Measurements from ENCODE around the gene HELB.

HELB gene

DNA sequence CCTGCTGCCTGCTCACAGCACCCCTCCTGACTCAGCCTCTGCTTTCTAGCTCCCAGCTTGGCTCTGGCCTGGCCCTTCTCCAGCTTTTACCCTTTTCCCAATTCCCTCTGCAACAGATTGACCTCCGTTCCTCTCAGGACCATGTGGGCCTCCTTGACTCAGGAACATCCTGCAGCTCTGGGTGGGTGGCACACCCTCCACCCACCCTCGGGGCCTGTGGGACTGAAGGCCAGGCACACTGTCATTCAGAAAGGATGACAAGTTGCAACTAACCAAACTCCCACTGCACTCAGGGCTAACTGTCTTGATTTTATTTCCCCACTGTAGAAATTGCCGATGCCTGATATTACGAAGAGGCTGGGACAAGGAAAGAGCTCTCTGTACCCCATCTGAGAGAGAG, 59.4 kb downstream of the HELB start:
- no peak for ATAC-seq
- TF ChIP-seq, protein P1, sequence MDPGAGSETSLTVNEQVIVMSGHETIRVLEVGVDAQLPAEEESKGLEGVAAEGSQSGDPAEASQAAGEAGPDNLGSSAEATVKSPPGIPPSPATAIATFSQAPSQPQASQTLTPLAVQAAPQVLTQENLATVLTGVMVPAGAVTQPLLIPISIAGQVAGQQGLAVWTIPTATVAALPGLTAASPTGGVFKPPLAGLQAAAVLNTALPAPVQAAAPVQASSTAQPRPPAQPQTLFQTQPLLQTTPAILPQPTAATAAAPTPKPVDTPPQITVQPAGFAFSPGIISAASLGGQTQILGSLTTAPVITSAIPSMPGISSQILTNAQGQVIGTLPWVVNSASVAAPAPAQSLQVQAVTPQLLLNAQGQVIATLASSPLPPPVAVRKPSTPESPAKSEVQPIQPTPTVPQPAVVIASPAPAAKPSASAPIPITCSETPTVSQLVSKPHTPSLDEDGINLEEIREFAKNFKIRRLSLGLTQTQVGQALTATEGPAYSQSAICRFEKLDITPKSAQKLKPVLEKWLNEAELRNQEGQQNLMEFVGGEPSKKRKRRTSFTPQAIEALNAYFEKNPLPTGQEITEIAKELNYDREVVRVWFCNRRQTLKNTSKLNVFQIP (CRISPR knock-in tag; IDR thresholded peaks at IDR 0.05; ENCODE audit: borderline replicate concordance, low read depth) = no peak
- TF ChIP-seq TCF4 (CRISPR knock-in tag; IDR thresholded peaks at IDR 0.05; ENCODE audit: borderline replicate concordance) = no peak
- TF ChIP-seq, protein P2, sequence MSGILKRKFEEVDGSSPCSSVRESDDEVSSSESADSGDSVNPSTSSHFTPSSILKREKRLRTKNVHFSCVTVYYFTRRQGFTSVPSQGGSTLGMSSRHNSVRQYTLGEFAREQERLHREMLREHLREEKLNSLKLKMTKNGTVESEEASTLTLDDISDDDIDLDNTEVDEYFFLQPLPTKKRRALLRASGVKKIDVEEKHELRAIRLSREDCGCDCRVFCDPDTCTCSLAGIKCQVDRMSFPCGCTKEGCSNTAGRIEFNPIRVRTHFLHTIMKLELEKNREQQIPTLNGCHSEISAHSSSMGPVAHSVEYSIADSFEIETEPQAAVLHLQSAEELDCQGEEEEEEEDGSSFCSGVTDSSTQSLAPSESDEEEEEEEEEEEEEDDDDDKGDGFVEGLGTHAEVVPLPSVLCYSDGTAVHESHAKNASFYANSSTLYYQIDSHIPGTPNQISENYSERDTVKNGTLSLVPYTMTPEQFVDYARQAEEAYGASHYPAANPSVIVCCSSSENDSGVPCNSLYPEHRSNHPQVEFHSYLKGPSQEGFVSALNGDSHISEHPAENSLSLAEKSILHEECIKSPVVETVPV (CRISPR knock-in tag; IDR thresholded peaks at IDR 0.05) = no peak
- no peak for TF ChIP-seq RARB (CRISPR knock-in tag; IDR thresholded peaks at IDR 0.05)
- TF ChIP-seq ZFP30 (CRISPR knock-in tag; IDR thresholded peaks at IDR 0.05) = no peak
- no peak for TF ChIP-seq CSDC2 (CRISPR knock-in tag; IDR thresholded peaks at IDR 0.05)
- TF ChIP-seq OSR1 (CRISPR knock-in tag; IDR thresholded peaks at IDR 0.05) = no peak
- no peak for TF ChIP-seq PPARA (CRISPR knock-in tag; IDR thresholded peaks at IDR 0.05; ENCODE audit: borderline replicate concordance)
- no peak for TF ChIP-seq SNAI2 (CRISPR knock-in tag; IDR thresholded peaks at IDR 0.05)
- TF ChIP-seq, protein P3, sequence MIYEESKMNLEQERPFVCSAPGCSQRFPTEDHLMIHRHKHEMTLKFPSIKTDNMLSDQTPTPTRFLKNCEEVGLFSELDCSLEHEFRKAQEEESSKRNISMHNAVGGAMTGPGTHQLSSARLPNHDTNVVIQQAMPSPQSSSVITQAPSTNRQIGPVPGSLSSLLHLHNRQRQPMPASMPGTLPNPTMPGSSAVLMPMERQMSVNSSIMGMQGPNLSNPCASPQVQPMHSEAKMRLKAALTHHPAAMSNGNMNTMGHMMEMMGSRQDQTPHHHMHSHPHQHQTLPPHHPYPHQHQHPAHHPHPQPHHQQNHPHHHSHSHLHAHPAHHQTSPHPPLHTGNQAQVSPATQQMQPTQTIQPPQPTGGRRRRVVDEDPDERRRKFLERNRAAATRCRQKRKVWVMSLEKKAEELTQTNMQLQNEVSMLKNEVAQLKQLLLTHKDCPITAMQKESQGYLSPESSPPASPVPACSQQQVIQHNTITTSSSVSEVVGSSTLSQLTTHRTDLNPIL (CRISPR knock-in tag; IDR thresholded peaks at IDR 0.05; ENCODE audit: low read depth) = no peak
- TF ChIP-seq, protein P4, sequence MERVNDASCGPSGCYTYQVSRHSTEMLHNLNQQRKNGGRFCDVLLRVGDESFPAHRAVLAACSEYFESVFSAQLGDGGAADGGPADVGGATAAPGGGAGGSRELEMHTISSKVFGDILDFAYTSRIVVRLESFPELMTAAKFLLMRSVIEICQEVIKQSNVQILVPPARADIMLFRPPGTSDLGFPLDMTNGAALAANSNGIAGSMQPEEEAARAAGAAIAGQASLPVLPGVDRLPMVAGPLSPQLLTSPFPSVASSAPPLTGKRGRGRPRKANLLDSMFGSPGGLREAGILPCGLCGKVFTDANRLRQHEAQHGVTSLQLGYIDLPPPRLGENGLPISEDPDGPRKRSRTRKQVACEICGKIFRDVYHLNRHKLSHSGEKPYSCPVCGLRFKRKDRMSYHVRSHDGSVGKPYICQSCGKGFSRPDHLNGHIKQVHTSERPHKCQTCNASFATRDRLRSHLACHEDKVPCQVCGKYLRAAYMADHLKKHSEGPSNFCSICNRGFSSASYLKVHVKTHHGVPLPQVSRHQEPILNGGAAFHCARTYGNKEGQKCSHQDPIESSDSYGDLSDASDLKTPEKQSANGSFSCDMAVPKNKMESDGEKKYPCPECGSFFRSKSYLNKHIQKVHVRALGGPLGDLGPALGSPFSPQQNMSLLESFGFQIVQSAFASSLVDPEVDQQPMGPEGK (CRISPR knock-in tag; IDR thresholded peaks at IDR 0.05; ENCODE audit: borderline replicate concordance) = no peak

DNA sequence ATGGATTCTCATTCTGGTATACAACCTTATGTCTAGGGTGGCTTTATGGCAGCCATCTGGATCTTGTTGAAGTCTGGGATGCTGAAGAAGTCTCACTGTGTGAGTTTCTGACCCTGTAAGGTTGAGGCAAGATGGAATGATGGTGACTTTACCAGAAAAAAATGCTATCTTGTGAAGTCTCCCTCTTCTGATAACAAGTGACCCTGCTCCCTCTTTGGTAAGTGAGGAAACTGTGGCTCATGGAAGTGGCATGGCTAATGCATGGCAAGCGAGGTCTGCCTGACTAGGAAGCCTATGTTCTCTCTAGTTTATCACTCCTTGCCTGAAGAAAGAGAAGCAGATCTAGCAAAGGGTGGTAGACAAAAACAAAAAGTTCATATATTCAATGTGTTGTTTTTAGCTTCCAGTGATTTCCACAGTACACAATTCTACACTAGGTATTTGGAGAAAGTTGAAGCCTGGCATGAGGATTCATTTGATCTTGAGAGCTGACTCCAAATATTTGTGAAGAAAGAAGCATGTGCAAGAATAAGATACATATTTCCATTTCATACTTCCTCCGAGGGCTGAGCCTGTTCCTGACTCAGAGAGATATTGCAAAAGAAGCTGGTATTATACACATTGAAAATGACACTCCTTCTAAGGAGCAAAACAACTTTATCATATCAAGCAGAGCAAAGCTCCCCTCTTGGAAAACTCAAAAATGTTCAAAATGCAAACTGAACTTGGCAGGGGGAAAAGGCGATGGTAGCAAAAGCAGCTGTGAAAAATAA, 63.6 kb downstream of the HELB start:
- TF ChIP-seq BACH2 (CRISPR knock-in tag; IDR thresholded peaks at IDR 0.05; ENCODE audit: borderline replicate concordance) (no peak), ZC3H10 (CRISPR knock-in tag; IDR thresholded peaks at IDR 0.05) (no peak), RARB (CRISPR knock-in tag; IDR thresholded peaks at IDR 0.05) (no peak), ZNF70 (CRISPR knock-in tag; IDR thresholded peaks at IDR 0.05) (no peak)
- no peak for ATAC-seq

GRCh38 chr12:66367015-66367667, 64.8 kb downstream of the HELB start:
- TF ChIP-seq GLIS3 (CRISPR knock-in tag; IDR thresholded peaks at IDR 0.05) (no peak), SNAI2 (CRISPR knock-in tag; IDR thresholded peaks at IDR 0.05) (no peak), ZFP30 (CRISPR knock-in tag; IDR thresholded peaks at IDR 0.05) (no peak), ARNTL (CRISPR knock-in tag; IDR thresholded peaks at IDR 0.05; ENCODE audit: borderline replicate concordance, low read depth) (no peak), OSR1 (CRISPR knock-in tag; IDR thresholded peaks at IDR 0.05) (no peak), ZNF70 (CRISPR knock-in tag; IDR thresholded peaks at IDR 0.05) (no peak)
- TF ChIP-seq, protein P4 (CRISPR knock-in tag; IDR thresholded peaks at IDR 0.05; ENCODE audit: borderline replicate concordance) = no peak
- no peak for ATAC-seq

GRCh38 chr12:66371982-66372381, 69.7 kb downstream of the HELB start:
- peak; percentile 27; the same call in 1 of the 3 replicates for ATAC-seq
- TF ChIP-seq ARNTL (CRISPR knock-in tag; IDR thresholded peaks at IDR 0.05; ENCODE audit: borderline replicate concordance, low read depth) = no peak
- TF ChIP-seq BACH2 (CRISPR knock-in tag; IDR thresholded peaks at IDR 0.05; ENCODE audit: borderline replicate concordance) = no peak
- TF ChIP-seq ZNF8 (CRISPR knock-in tag; IDR thresholded peaks at IDR 0.05) = no peak
- TF ChIP-seq ISL1 (CRISPR knock-in tag; IDR thresholded peaks at IDR 0.05) = peak; percentile 41; the same call in 1 of the 2 replicates
- 0 out of 2 replicates have a peak, but pooled peaks have one; percentile 8 for TF ChIP-seq ZNF70 (CRISPR knock-in tag; IDR thresholded peaks at IDR 0.05)
- TF ChIP-seq, protein P3 (CRISPR knock-in tag; IDR thresholded peaks at IDR 0.05; ENCODE audit: low read depth) = no peak
- TF ChIP-seq TCF4 (CRISPR knock-in tag; IDR thresholded peaks at IDR 0.05; ENCODE audit: borderline replicate concordance) = peak; percentile 86
- no peak for TF ChIP-seq PPARA (CRISPR knock-in tag; IDR thresholded peaks at IDR 0.05; ENCODE audit: borderline replicate concordance)
- TF ChIP-seq, protein P5, sequence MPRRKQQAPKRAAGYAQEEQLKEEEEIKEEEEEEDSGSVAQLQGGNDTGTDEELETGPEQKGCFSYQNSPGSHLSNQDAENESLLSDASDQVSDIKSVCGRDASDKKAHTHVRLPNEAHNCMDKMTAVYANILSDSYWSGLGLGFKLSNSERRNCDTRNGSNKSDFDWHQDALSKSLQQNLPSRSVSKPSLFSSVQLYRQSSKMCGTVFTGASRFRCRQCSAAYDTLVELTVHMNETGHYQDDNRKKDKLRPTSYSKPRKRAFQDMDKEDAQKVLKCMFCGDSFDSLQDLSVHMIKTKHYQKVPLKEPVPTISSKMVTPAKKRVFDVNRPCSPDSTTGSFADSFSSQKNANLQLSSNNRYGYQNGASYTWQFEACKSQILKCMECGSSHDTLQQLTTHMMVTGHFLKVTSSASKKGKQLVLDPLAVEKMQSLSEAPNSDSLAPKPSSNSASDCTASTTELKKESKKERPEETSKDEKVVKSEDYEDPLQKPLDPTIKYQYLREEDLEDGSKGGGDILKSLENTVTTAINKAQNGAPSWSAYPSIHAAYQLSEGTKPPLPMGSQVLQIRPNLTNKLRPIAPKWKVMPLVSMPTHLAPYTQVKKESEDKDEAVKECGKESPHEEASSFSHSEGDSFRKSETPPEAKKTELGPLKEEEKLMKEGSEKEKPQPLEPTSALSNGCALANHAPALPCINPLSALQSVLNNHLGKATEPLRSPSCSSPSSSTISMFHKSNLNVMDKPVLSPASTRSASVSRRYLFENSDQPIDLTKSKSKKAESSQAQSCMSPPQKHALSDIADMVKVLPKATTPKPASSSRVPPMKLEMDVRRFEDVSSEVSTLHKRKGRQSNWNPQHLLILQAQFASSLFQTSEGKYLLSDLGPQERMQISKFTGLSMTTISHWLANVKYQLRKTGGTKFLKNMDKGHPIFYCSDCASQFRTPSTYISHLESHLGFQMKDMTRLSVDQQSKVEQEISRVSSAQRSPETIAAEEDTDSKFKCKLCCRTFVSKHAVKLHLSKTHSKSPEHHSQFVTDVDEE (CRISPR knock-in tag; IDR thresholded peaks at IDR 0.05) = peak; percentile 91

Measured in SK-N-SH treated with all-trans-retinoic acid at 6 μM for 48 hours (cell line).